ENCODE measurements around the gene CD4. TPM values are rescaled to one million over a fixed set of nuclear protein-coding genes. Genes with fewer than 3 reads are reported as not detected.

Gene CD4
- total and polyA plus RNA-seq, 8 donors: 2.0 to 25.9 (median 7.3) TPM; not detected in 2

DNA sequence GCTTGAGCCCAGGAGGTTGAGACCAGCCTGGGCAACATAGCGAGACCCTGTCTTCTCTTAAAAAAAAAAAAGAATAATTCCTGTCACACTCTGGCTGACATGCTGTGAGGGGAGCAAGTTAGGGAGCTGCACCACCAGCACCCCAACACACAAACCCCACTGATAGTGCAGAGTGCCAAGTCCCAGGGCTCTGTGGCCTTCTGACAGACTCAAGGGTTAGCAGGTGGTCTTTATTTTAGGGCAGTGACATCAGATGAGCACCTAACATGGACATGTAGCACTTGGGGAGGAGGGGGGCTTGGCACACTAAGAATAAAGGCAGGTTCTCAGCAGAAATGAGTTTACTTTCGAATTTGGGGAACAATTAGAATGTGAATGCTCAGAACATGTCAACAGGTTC lies 69.5 kb downstream of the CD4 start:
- no peaks in the 10 kb centered on the region for H3K9me3 ChIP-seq
- TF ChIP-seq POLR2A (IDR thresholded peaks at IDR 0.05): no peak
- no peak for TF ChIP-seq EP300 (IDR thresholded peaks at IDR 0.05)
- no peak for TF ChIP-seq POLR2AphosphoS5 (IDR thresholded peaks at IDR 0.05)
- TF ChIP-seq, protein P1, sequence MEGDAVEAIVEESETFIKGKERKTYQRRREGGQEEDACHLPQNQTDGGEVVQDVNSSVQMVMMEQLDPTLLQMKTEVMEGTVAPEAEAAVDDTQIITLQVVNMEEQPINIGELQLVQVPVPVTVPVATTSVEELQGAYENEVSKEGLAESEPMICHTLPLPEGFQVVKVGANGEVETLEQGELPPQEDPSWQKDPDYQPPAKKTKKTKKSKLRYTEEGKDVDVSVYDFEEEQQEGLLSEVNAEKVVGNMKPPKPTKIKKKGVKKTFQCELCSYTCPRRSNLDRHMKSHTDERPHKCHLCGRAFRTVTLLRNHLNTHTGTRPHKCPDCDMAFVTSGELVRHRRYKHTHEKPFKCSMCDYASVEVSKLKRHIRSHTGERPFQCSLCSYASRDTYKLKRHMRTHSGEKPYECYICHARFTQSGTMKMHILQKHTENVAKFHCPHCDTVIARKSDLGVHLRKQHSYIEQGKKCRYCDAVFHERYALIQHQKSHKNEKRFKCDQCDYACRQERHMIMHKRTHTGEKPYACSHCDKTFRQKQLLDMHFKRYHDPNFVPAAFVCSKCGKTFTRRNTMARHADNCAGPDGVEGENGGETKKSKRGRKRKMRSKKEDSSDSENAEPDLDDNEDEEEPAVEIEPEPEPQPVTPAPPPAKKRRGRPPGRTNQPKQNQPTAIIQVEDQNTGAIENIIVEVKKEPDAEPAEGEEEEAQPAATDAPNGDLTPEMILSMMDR (IDR thresholded peaks at IDR 0.05): no peak
- DNase-seq: no peak
- intact Hi-C loops (cut with DNase I; ENCODE audit: low total_unique reads): no loop called here
- H3K27ac ChIP-seq: no peak overlapping the region
- H3K27me3 ChIP-seq: no peaks in the 10 kb centered on the region
- WGBS, 5 donors: 87 to 100% (median 94%) methylated on average over 2 of the region's 2 CpGs
- H3K4me1 ChIP-seq: peaks cover 0 to 10% (median 5%) of the 10 kb centered on the region in 4 donors
- H3K4me3 ChIP-seq: no peak overlapping the region
- peaks cover 77 to 88% (median 87%) of the 10 kb centered on the region in 4 donors for H3K36me3 ChIP-seq

DNA sequence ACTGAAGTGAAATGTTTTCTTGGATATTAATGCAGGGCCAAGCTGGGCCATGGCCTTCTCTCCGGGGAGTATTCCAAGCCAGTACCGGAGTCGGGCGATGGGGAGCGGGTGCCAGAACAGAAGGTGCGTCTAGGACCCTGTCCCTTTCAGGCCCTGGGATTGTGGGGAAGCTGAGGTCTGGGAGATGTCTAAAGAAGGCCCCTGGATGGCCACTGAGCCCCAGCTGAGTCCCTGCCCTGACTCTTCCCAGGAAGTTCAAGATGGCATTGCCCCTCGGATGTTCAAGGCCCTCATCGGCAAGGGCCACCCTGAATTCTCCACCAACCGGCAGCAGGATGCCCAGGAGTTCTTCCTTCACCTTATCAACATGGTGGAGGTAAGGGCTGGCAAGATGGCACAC lies 70.8 kb downstream of the CD4 start:
- Histone ChIP-seq H3K4me3 (no peak overlapping the region), H3K36me3 (peaks cover 90 to 100% (median 99%) of the 10 kb centered on the region in 4 donors), H3K27me3 (no peaks in the 10 kb centered on the region), H3K27ac (no peak overlapping the region), H3K9me3 (no peaks in the 10 kb centered on the region), H3K4me1 (no peaks in the 10 kb centered on the region)
- 90 to 97% (median 96%) methylated on average over 6 to 9 of the region's 9 CpGs for WGBS, 5 donors
- DNase-seq: no peak
- intact Hi-C loops (cut with DNase I; ENCODE audit: low total_unique reads): no loop called here
- TF ChIP-seq POLR2AphosphoS5 (IDR thresholded peaks at IDR 0.05) (no peak), POLR2A (IDR thresholded peaks at IDR 0.05) (no peak), EP300 (IDR thresholded peaks at IDR 0.05) (no peak)
- TF ChIP-seq, protein P1 (IDR thresholded peaks at IDR 0.05): no peak

DNA sequence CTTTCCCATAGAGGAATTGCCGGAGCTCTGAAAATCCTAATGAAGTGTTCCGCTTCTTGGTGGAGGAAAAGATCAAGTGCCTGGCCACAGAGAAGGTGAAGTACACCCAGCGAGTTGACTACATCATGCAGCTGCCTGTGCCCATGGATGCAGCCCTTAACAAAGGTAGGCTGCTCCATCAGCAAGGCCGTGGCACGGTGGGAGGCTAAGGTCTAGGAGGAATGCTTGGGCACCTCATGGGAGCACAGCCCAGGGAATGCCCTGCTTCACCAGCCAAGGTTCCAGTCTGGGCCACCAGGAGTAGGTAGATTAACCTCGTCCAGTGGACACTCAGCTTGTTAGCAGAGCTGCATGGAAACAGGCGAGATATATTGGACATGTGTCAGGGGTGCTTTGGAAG lies 71.6 kb downstream of the CD4 start:
- Histone ChIP-seq H3K4me3 (no peak overlapping the region), H3K27ac (no peak overlapping the region), H3K4me1 (no peaks in the 10 kb centered on the region), H3K9me3 (no peaks in the 10 kb centered on the region), H3K27me3 (no peaks in the 10 kb centered on the region), H3K36me3 (peaks cover 86 to 100% (median 99%) of the 10 kb centered on the region in 4 donors)
- 89 to 98% (median 96%) methylated on average over 7 of the region's 7 CpGs for WGBS, 5 donors
- DNase-seq: no peak
- TF ChIP-seq POLR2AphosphoS5 (IDR thresholded peaks at IDR 0.05) (no peak), POLR2A (IDR thresholded peaks at IDR 0.05) (no peak), EP300 (IDR thresholded peaks at IDR 0.05) (no peak)
- TF ChIP-seq, protein P1 (IDR thresholded peaks at IDR 0.05): no peak
- intact Hi-C loops (cut with DNase I; ENCODE audit: low total_unique reads): no loop called here

DNA sequence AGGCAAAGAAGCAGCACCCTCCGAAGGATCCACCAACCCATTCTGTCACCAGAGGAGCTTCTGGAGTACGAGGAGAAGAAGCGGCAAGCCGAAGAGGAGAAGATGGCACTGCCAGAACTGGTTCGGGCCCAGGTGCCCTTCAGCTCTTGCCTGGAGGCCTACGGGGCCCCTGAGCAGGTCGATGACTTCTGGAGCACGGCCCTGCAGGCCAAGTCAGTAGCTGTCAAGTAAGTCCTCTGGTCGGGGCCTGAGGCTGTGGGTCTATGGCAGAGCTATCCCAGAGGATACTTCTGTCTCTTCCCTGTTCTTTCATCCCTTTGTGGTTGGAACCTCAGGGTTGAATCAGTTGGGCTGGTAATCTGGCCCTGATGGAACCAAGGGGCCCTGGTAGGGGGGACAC lies 72.1 kb downstream of the CD4 start:
- Histone ChIP-seq H3K9me3 (no peaks in the 10 kb centered on the region), H3K27me3 (no peaks in the 10 kb centered on the region), H3K27ac (no peak overlapping the region), H3K4me1 (peaks cover 0 to 3% (median 1%) of the 10 kb centered on the region in 4 donors), H3K36me3 (peaks cover 81 to 99% (median 98%) of the 10 kb centered on the region in 4 donors), H3K4me3 (no peak overlapping the region)
- intact Hi-C loops (cut with DNase I; ENCODE audit: low total_unique reads): no loop called here
- DNase-seq: no peak
- TF ChIP-seq POLR2AphosphoS5 (IDR thresholded peaks at IDR 0.05): no peak
- TF ChIP-seq, protein P1 (IDR thresholded peaks at IDR 0.05): no peak
- TF ChIP-seq POLR2A (IDR thresholded peaks at IDR 0.05): no peak
- no peak for TF ChIP-seq EP300 (IDR thresholded peaks at IDR 0.05)
- 92 to 96% (median 95%) methylated on average over 9 of the region's 9 CpGs for WGBS, 5 donors

Measured in stomach (tissue), 9 donors.